OCI-LY3 (cell line): ENCODE measurements around the gene CHML.

Experiments
- EZH2phosphoT487 ChIP-seq: fragments of 200-600 bp; shearing (Covaris generic); IDR thresholded peaks from 2 replicates; pipeline ENCODE4 v1.6.1; 2018; ENCODE audit warnings: antibody characterized with exemption, mixed run types, low read depth
- TF ChIP-seq, protein P1 (sequence below): fragments of 200-600, 300-600 bp; sonication (generic); IDR thresholded peaks from 2 replicates; pipeline ENCODE4 v1.5.1; 2014; ENCODE audit warnings: antibody characterized with exemption, low read length, low read depth

DNA sequence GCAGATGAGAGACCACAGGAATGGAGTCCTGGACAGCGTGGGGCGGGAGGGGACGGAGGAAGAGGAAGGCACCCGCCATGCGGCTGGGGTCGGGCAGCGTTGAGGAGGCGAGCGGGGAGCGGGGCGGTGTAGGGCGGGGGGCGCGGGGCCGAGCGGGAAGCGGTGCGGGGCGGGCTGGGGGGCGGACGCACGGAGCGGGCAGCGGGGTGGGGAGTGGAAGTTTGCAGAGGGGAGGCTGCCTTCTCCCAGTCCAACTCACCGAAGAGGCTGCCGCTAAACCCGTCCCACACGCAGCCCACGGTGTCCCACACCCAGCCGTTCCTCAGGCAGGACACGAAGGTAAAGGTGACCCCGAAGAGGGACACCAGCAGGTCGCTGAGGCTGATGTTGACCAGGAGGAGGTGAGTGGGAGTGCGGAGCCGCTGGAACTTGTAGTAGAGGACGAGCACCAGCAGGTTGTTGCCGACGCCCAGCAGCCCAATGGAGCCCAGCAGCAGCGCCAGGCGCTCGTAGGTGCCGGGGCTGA, 483 bp downstream of the CHML start:
- TF ChIP-seq, protein P1, sequence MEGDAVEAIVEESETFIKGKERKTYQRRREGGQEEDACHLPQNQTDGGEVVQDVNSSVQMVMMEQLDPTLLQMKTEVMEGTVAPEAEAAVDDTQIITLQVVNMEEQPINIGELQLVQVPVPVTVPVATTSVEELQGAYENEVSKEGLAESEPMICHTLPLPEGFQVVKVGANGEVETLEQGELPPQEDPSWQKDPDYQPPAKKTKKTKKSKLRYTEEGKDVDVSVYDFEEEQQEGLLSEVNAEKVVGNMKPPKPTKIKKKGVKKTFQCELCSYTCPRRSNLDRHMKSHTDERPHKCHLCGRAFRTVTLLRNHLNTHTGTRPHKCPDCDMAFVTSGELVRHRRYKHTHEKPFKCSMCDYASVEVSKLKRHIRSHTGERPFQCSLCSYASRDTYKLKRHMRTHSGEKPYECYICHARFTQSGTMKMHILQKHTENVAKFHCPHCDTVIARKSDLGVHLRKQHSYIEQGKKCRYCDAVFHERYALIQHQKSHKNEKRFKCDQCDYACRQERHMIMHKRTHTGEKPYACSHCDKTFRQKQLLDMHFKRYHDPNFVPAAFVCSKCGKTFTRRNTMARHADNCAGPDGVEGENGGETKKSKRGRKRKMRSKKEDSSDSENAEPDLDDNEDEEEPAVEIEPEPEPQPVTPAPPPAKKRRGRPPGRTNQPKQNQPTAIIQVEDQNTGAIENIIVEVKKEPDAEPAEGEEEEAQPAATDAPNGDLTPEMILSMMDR: no peak
- no peak for TF ChIP-seq EZH2phosphoT487
